Astrocyte (in vitro differentiated cells and primary cell): ENCODE data around the gene EPN2. TPM values are rescaled to one million over a fixed set of nuclear protein-coding genes. Genes with fewer than 3 reads are reported as not detected.

Source experiments
- DNase-seq: peaks from one replicate; pipeline ENCODE4 v3.0.0-alpha.2; 2010; ENCODE audit warnings: low read depth
- FAIRE-seq: peaks from 2 replicates; lab custom pipeline; 2011; peaks lifted over from hg19 to GRCh38; lab: Jason Lieb, UNC
- H2AFZ ChIP-seq: 2 replicates; pipeline ENCODE4 v1.6.0; 2012; ENCODE audit warnings: low read depth, low read length, inconsistent platforms
- H3K27ac ChIP-seq: 2 replicates; pipeline ENCODE4 v1.5.1; 2011; ENCODE audit warnings: low read depth, low read length, inconsistent platforms
- H3K27me3 ChIP-seq: 2 replicates; pipeline ENCODE4 v1.6.0; 2011; ENCODE audit warnings: low read length, inconsistent platforms; ENCODE audit not compliant: insufficient read depth
- H3K36me3 ChIP-seq: 2 replicates; pipeline ENCODE4 v1.5.1; 2011; ENCODE audit warnings: low read length, inconsistent platforms; ENCODE audit not compliant: insufficient read depth
- H3K4me1 ChIP-seq: 2 replicates; pipeline ENCODE4 v1.5.1; 2011; ENCODE audit warnings: low read length, inconsistent platforms; ENCODE audit not compliant: insufficient read depth
- H3K4me2 ChIP-seq: 2 replicates; pipeline ENCODE4 v1.6.0; 2012; ENCODE audit warnings: low read length, inconsistent platforms
- H3K4me3 ChIP-seq: 2 replicates; pipeline ENCODE4 v1.5.1; 2011; ENCODE audit warnings: low read depth, mild to moderate bottlenecking, low read length, inconsistent platforms; ENCODE audit not compliant: insufficient read depth
- H3K79me2 ChIP-seq: 2 replicates; pipeline ENCODE4 v1.6.0; 2012; ENCODE audit warnings: mild to moderate bottlenecking, low read length, inconsistent platforms; ENCODE audit not compliant: insufficient read depth
- H3K9ac ChIP-seq: 2 replicates; pipeline ENCODE4 v1.6.0; 2012; ENCODE audit warnings: mild to moderate bottlenecking, low read length, inconsistent platforms
- H3K9me3 ChIP-seq: 2 replicates; pipeline ENCODE4 v1.5.1; 2012; ENCODE audit warnings: low read depth, mild to moderate bottlenecking, low read length, inconsistent platforms; ENCODE audit not compliant: insufficient read depth
- H4K20me1 ChIP-seq: 2 replicates; pipeline ENCODE4 v1.6.0; 2012; ENCODE audit warnings: low read length, inconsistent platforms; ENCODE audit not compliant: insufficient read depth
- H3K27ac Mint-ChIP-seq: one replicate; pipeline ENCODE4 v1.8.0; 2021; ENCODE audit warnings: mild to moderate bottlenecking, mixed read lengths; ENCODE audit not compliant: unreplicated experiment
- H3K27me3 Mint-ChIP-seq: one replicate; pipeline ENCODE4 v1.8.0; 2021; ENCODE audit warnings: low read depth, mixed read lengths; ENCODE audit not compliant: unreplicated experiment
- H3K36me3 Mint-ChIP-seq: one replicate; pipeline ENCODE4 v1.8.0; 2021; ENCODE audit warnings: low read depth, mixed read lengths; ENCODE audit not compliant: unreplicated experiment
- H3K4me1 Mint-ChIP-seq: one replicate; pipeline ENCODE4 v1.8.0; 2021; ENCODE audit warnings: low read depth, mixed read lengths; ENCODE audit not compliant: unreplicated experiment
- H3K4me3 Mint-ChIP-seq: one replicate; pipeline ENCODE4 v1.8.0; 2021; ENCODE audit warnings: mild to moderate bottlenecking, moderate library complexity, mixed read lengths; ENCODE audit not compliant: unreplicated experiment
- H3K9me3 Mint-ChIP-seq: one replicate; pipeline ENCODE4 v1.8.0; 2021; ENCODE audit warnings: mild to moderate bottlenecking, mixed read lengths; ENCODE audit not compliant: unreplicated experiment
- CTCF ChIP-seq: IDR thresholded peaks from 2 replicates; pipeline ENCODE4 v1.5.1; 2011; ENCODE audit warnings: low read depth, mild to moderate bottlenecking, inconsistent platforms, low read length, moderate library complexity; ENCODE audit not compliant: insufficient read depth
- EZH2 ChIP-seq: IDR thresholded peaks from 2 replicates; pipeline ENCODE4 v1.6.1; 2012; ENCODE audit warnings: mild to moderate bottlenecking, low read length, inconsistent platforms; ENCODE audit not compliant: insufficient read depth
- total RNA-seq: library from RNA; stranded (reverse); gene quantifications from 2 replicates; pipeline ENCODE4 v1.2.1, GENCODE V29; 2021

Gene EPN2
- total RNA-seq, 1 donor from 2014 or later = 48.7 TPM

- H3K4me2 ChIP-seq = no peak overlapping the region
- peaks cover 21% of the 10 kb centered on the region for H3K4me1 ChIP-seq
- H2AFZ ChIP-seq = no peak overlapping the region
- peaks cover 12% of the 10 kb centered on the region for H3K36me3 Mint-ChIP-seq
- no peaks in the 10 kb centered on the region for H3K27me3 ChIP-seq
- peaks cover 89% of the 10 kb centered on the region for H3K79me2 ChIP-seq
- peak; percentile 7 for TF ChIP-seq CTCF
- no peak for TF ChIP-seq EZH2
- H3K27me3 Mint-ChIP-seq = no peaks in the 10 kb centered on the region
- no peak overlapping the region for H3K27ac Mint-ChIP-seq
- peaks cover 3% of the 10 kb centered on the region for H3K9me3 Mint-ChIP-seq
- H3K4me3 ChIP-seq = no peak overlapping the region
- no peak overlapping the region for H3K27ac ChIP-seq
- H3K9ac ChIP-seq = no peak overlapping the region
- DNase-seq (no peak), FAIRE-seq (no peak)
- H4K20me1 ChIP-seq = peaks cover 91% of the 10 kb centered on the region
- no peaks in the 10 kb centered on the region for H3K36me3 ChIP-seq
- H3K4me3 Mint-ChIP-seq = no peak overlapping the region
- no peaks in the 10 kb centered on the region for H3K9me3 ChIP-seq
- H3K4me1 Mint-ChIP-seq = peaks cover 31% of the 10 kb centered on the region
These were observed 23.8 kb downstream of the EPN2 start for GRCh38 chr17:19260958-19261357.

- Histone ChIP-seq H3K79me2 (peaks cover 87% of the 10 kb centered on the region), H2AFZ (no peak overlapping the region), H3K9ac (no peak overlapping the region), H3K4me3 (no peak overlapping the region), H4K20me1 (peaks cover 89% of the 10 kb centered on the region), H3K4me2 (no peak overlapping the region), H3K9me3 (no peaks in the 10 kb centered on the region), H3K27me3 (no peaks in the 10 kb centered on the region), H3K4me1 (peaks cover 21% of the 10 kb centered on the region), H3K36me3 (no peaks in the 10 kb centered on the region), H3K27ac (no peak overlapping the region)
- no peaks in the 10 kb centered on the region for H3K27me3 Mint-ChIP-seq
- DNase-seq (no peak), FAIRE-seq (no peak)
- peaks cover 33% of the 10 kb centered on the region for H3K4me1 Mint-ChIP-seq
- H3K36me3 Mint-ChIP-seq = peaks cover 12% of the 10 kb centered on the region
- TF ChIP-seq CTCF = no peak
- no peak for TF ChIP-seq EZH2
- no peak overlapping the region for H3K27ac Mint-ChIP-seq
- no peak overlapping the region for H3K4me3 Mint-ChIP-seq
- peaks cover 3% of the 10 kb centered on the region for H3K9me3 Mint-ChIP-seq
These were observed 24.3 kb downstream of the EPN2 start for GRCh38 chr17:19261426-19261825.

- Histone ChIP-seq H3K4me2 (peak overlapping the region; percentile 61), H3K9ac (peak overlapping the region; percentile 20), H3K36me3 (no peaks in the 10 kb centered on the region), H4K20me1 (peaks cover 83% of the 10 kb centered on the region), H3K79me2 (peaks cover 82% of the 10 kb centered on the region), H2AFZ (no peak overlapping the region), H3K4me3 (no peak overlapping the region), H3K4me1 (peaks cover 21% of the 10 kb centered on the region), H3K27me3 (no peaks in the 10 kb centered on the region), H3K9me3 (no peaks in the 10 kb centered on the region), H3K27ac (peak overlapping the region; percentile 73)
- FAIRE-seq = no peak
- Mint-ChIP-seq H3K36me3 (peaks cover 14% of the 10 kb centered on the region), H3K9me3 (peaks cover 3% of the 10 kb centered on the region), H3K27me3 (no peaks in the 10 kb centered on the region), H3K4me3 (peak overlapping the region; percentile 77), H3K4me1 (peaks cover 33% of the 10 kb centered on the region), H3K27ac (peak overlapping the region; percentile 56)
- peak; percentile 59 for DNase-seq
- no peak for TF ChIP-seq CTCF
- no peak for TF ChIP-seq EZH2
These were observed 25.8 kb downstream of the EPN2 start for GRCh38 chr17:19262650-19263631.
